Coronary artery (tissue), 2 donors: ENCODE data around the gene TMPRSS6.

Experiments
- DNase-seq: peaks from one replicate; pipeline ENCODE4 v3.0.0-alpha.2; 2017; ENCODE audit warnings: low spot score
- H3K27ac ChIP-seq, 2 donors: fragments of 200-600 bp; sonication (generic); one replicate each; pipeline ENCODE4 v1.5.1; 2016 to 2019
- H3K4me3 ChIP-seq: fragments of 200-600 bp; sonication (generic); 2 replicates; pipeline ENCODE4 v1.5.1; 2016; ENCODE audit warnings: mild to moderate bottlenecking, moderate library complexity
- TF ChIP-seq, protein P1 (sequence below): fragments of 200-600 bp; sonication (generic); IDR thresholded peaks from one replicate; pipeline ENCODE4 v1.5.1; 2019; ENCODE audit warnings: antibody characterized with exemption

TMPRSS6 gene

DNA sequence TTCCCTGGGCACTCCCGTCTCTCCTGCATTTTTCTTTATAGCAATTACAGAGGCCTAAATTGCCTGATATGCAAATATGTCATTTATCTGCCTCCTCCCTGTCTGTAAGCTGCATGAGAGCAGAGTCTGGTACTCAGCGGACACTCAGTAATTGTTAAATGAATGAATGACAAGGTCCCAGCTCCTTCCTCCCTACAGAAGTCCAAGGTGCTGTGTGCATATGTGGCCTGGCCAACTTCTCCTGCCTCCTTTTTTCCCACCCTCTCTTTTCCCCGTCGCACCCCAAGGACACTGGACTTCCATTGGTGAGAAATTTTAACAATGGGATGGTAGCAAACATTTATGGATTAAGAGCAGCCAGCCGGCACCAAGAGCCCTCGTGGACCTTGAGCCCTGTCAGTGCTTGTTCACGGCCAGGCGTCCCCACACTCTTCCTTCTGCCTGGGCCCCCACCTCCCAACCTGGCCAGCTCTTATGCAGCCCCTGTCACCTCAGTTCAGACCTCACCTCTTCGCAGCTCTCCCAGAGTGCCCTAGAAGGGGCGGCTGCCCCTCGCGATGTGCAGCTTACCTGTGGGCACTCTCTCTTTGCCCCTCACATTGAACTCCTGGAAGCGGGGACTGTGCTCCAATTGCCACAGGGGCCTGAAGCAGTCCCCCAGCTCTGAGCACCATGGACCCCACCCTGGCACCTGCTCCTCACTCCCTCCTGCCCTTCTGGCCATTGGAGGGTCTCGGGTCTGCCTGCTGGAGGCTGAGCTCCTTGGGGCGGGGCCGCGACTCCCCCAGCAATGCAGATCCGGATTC is 1.5 kb downstream of the TMPRSS6 start:
- Histone ChIP-seq H3K4me3 (no peak overlapping the region), H3K27ac (no peak overlapping the region)
- DNase-seq = no peak
- TF ChIP-seq, protein P1, sequence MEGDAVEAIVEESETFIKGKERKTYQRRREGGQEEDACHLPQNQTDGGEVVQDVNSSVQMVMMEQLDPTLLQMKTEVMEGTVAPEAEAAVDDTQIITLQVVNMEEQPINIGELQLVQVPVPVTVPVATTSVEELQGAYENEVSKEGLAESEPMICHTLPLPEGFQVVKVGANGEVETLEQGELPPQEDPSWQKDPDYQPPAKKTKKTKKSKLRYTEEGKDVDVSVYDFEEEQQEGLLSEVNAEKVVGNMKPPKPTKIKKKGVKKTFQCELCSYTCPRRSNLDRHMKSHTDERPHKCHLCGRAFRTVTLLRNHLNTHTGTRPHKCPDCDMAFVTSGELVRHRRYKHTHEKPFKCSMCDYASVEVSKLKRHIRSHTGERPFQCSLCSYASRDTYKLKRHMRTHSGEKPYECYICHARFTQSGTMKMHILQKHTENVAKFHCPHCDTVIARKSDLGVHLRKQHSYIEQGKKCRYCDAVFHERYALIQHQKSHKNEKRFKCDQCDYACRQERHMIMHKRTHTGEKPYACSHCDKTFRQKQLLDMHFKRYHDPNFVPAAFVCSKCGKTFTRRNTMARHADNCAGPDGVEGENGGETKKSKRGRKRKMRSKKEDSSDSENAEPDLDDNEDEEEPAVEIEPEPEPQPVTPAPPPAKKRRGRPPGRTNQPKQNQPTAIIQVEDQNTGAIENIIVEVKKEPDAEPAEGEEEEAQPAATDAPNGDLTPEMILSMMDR = no peak

DNA sequence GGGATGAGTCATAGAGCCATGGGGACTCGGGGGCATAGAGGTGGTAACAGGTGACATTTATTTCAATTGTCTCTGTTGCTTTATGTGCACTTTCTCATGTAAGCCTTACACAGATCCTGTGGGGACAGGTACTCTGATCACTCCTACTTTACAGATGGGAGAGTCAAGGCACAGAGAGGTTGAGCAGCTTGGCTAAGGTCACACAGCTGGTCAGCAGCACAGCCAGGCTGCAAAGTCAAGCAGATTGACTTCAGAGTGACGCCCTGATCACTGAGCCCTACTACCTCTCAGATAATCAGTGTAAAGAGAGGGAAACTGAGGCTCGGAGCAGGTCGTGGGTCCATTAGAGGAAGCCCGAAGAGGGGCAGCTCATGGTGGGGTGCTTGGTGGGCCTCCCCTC is 3.5 kb downstream of the TMPRSS6 start:
- H3K4me3 ChIP-seq = no peak overlapping the region
- no peak overlapping the region for H3K27ac ChIP-seq
- TF ChIP-seq, protein P1 = no peak
- no peak for DNase-seq

DNA sequence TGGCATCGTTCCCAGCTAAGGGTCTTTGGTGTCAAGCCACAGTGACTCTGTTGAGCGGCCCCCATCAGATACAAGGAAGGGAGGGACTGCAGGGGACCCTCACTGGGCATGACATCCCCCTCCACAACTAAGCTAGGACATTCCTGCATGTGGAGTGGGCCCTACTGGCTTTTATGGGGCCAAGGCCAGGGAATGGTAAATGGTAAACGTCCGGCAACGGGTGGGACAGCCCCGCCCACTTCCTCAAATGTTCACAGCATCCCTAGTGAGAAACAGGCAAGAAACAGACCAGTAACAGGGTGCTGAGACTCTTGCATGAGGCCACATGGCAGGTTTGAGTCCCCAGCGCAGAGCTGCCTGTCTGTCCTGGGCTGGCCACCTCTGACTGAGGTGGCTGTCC is 4.4 kb downstream of the TMPRSS6 start:
- no peak overlapping the region for H3K27ac ChIP-seq
- no peak overlapping the region for H3K4me3 ChIP-seq
- no peak for DNase-seq
- TF ChIP-seq, protein P1 = no peak

DNA sequence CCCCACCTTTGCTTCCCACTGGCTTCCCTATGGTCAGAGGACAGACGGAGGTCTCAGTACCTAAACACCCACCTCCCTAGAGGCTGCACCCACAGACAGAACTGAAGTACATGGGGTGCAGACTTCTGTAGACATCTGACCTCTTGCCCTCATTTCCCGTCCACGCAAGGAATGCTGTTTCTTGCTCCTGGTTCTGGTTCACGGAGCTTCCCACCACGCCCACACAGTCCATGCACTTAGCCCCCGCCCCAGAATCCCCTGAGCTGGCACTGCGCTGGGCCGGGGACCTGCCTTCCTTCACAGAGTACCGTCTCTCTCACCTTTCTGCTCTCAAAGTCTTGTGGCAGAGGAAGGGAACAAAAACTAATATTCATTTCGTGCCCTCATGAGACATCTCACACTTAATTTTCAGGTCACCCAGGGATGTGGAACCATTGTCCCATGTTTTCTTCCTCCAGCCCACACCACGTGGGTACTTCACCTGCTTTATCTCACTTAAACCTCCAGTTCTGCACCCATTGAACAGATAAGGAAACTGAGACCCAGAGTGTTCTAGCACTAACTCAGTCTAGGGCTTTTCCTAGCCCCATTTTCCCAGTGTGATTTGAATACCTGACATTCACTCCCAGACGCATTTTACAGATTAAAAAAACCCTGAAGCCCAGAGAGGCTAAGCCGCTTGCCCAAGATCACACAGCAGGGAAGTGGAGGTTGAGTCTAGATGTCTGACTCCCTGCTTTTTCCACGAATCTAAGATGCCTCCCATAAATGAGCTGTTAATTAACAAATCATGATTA is 5.7 kb downstream of the TMPRSS6 start:
- Histone ChIP-seq H3K4me3 (no peak overlapping the region), H3K27ac (no peak overlapping the region)
- TF ChIP-seq, protein P1 = no peak
- DNase-seq = no peak

DNA sequence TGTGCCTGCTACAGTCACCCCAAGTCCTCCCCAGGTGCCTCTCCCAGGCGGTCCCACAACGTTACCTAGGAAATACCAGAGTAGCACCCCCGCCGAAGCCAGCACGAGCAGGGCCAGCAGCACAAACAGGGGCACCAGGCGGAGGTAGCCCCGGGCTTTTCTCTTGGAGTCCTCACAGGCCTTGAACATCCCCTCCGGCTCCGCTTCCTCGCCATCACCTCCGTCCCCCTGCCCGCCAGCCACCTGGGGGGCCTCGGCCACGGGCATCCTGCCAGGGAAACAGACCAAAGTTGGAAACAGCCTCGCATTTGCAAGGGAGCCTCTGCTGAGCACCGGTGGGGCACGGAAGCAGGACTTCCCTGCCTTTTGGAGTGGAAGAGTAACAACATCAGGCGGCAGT is 6.4 kb downstream of the TMPRSS6 start:
- Histone ChIP-seq H3K4me3 (no peak overlapping the region), H3K27ac (no peak overlapping the region)
- TF ChIP-seq, protein P1 = no peak
- no peak for DNase-seq

DNA sequence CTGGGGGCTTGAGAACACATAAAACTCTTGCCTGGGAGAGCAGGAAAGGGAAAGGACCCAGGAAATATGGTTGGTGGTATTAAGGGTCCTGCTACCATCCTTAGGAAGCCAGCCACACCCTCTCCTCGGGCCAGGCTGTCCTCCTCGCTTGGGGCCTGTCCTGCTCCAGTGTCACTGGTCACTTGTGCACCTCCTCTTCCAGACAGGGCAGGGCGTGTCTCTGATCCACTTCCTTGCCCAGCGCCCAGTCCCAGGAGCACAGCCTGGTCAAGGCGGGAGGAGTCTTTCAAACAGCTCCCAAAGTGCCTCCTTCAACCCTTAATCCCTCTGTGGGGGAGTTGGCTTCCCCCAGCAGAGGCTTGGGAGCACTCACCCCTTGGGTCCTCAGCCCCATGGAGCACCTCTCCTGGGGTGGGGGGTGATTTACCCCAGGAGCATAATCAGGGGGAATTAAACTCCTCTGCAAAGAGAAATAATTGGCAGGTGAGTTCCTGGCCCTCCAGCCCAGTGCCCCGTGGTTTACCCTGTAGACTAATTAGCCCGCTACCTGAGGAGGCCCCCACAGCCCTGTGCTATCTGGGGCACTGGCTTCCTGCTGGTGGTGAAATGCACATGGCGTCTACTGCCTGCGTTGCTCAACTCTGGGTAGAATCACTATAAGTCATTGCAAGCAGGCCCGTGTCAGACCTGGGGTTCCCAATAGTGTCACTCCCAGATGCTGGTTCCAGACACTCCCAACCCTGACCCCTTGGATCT is 8.0 kb downstream of the TMPRSS6 start:
- no peak for DNase-seq
- H3K4me3 ChIP-seq = no peak overlapping the region
- TF ChIP-seq, protein P1 = no peak
- H3K27ac ChIP-seq = no peak overlapping the region
